ENCODE data around the gene ADAP1.

ADAP1 gene

DNA sequence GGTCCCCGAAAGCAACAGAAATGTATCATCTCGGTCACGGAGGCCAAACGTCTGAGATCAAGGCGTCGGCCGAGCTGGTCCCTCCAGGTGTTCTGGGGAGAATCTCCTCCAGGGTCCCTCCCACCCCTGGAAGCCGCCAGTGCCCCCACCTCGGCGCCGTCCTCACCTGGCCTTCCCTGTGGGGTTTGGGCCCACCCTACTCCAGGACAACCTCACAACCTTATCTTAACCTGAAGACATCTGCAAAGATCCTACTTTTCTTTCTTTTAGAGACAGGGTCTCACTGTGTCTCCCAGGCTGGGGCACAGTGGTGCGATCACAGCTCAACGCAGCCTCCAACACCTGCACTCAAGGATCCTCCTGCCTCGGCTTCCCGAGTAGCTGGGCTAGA is 33.4 kb downstream of the ADAP1 start:
- Histone ChIP-seq H4K8ac (ENCODE audit: low read depth, low read length) (no peak overlapping the region), H3K4me1 (ENCODE audit: control insufficient read depth in 1 of 2, insufficient read depth in 2 of 2, low read length in 2 of 2) (peaks cover 2 to 6% of the 10 kb centered on the region in 2 experiments), H3K4ac (ENCODE audit: low read depth, low read length) (no peak overlapping the region), H3K27ac (ENCODE audit: low read depth, low read length) (no peak overlapping the region), H2AFZ (ENCODE audit: insufficient read depth, low read length, poor library complexity) (no peak overlapping the region), H3K36me3 (ENCODE audit: control insufficient read depth in 1 of 2, insufficient read depth in 2 of 2, low read length in 2 of 2) (no peaks in the 10 kb centered on the region), H2AK5ac (ENCODE audit: low read length) (no peak overlapping the region), H4K12ac (ENCODE audit: low read depth, low read length) (no peak overlapping the region), H3K4me2 (ENCODE audit: low read length) (no peak overlapping the region), H3K79me1 (ENCODE audit: low read length) (no peaks in the 10 kb centered on the region), H3K14ac (ENCODE audit: low read length) (no peak overlapping the region), H3K9me3 (ENCODE audit: insufficient read depth, low read depth, low read length) (no peaks in the 10 kb centered on the region), H3K9ac (ENCODE audit: low read length) (no peak overlapping the region), H2BK5ac (ENCODE audit: low read depth, low read length, poor library complexity) (no peak overlapping the region), H3K79me2 (ENCODE audit: control insufficient read depth, insufficient read depth, low read length, poor library complexity) (no peaks in the 10 kb centered on the region), H4K91ac (ENCODE audit: low read depth, low read length) (no peak overlapping the region), H3K4me3 (ENCODE audit: low read depth, low read length) (no peak overlapping the region), H2BK12ac (ENCODE audit: low read length) (no peak overlapping the region), H2BK120ac (ENCODE audit: insufficient read depth, low read length, poor library complexity) (no peak overlapping the region), H3K18ac (ENCODE audit: low read length) (no peak overlapping the region), H3K23ac (ENCODE audit: low read length) (no peak overlapping the region), H3K27me3 (ENCODE audit: insufficient read depth, low read length) (no peaks in the 10 kb centered on the region)
- WGBS (ENCODE audit: extremely low coverage, insufficient coverage, insufficient read length), result no CpG with 5 or more reads among the region's 15 CpGs
- DNase-seq, result no peak

DNA sequence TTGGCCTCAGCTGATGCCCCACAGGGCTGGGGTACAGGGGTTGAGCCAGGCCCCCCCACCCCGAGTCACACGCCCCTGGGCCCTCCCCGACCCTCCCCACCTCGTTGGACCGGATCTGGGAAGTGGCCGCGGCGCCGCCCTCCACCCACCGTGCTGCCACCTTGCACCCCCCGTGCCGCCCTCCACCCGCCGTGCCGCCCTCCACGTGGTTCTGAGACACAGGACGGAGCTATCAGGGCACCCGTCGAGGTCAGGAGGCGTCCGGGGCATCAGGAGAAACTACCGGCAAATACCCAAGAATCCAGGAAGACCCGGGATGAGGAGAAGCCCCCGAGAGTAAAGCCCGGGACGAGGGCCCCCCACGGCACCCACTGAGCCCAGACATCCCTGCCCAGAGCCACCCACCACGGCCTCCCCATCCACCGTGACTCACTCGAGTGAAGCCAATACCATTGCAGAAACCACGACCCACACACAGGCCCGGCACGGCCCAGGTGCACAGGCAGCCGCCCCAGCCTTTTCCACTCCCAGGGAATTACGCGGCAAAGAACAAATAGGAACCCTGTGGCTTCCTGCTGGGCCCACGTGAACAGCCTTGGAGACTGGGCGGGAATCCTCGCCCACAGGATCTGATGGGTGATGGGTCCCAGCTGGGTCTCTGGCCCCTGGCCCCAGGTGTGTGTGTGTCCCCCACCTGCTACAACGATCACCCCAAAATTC is 34.0 kb downstream of the ADAP1 start:
- H3K18ac ChIP-seq (ENCODE audit: low read length), result no peak overlapping the region
- no peaks in the 10 kb centered on the region for H3K9me3 ChIP-seq (ENCODE audit: insufficient read depth, low read depth, low read length)
- H3K27me3 ChIP-seq (ENCODE audit: insufficient read depth, low read length), result no peaks in the 10 kb centered on the region
- no peak overlapping the region for H4K8ac ChIP-seq (ENCODE audit: low read depth, low read length)
- H3K79me1 ChIP-seq (ENCODE audit: low read length), result no peaks in the 10 kb centered on the region
- no peaks in the 10 kb centered on the region for H3K36me3 ChIP-seq (ENCODE audit: control insufficient read depth in 1 of 2, insufficient read depth in 2 of 2, low read length in 2 of 2)
- no peak overlapping the region for H3K14ac ChIP-seq (ENCODE audit: low read length)
- no peak overlapping the region for H2BK120ac ChIP-seq (ENCODE audit: insufficient read depth, low read length, poor library complexity)
- H3K4ac ChIP-seq (ENCODE audit: low read depth, low read length), result no peak overlapping the region
- H2BK12ac ChIP-seq (ENCODE audit: low read length), result no peak overlapping the region
- peak; percentile 36 to 47 for DNase-seq
- H3K27ac ChIP-seq (ENCODE audit: low read depth, low read length), result no peak overlapping the region
- no peak overlapping the region for H4K12ac ChIP-seq (ENCODE audit: low read depth, low read length)
- no peaks in the 10 kb centered on the region for H3K79me2 ChIP-seq (ENCODE audit: control insufficient read depth, insufficient read depth, low read length, poor library complexity)
- peaks cover 2 to 6% of the 10 kb centered on the region in 2 experiments for H3K4me1 ChIP-seq (ENCODE audit: control insufficient read depth in 1 of 2, insufficient read depth in 2 of 2, low read length in 2 of 2)
- WGBS (ENCODE audit: extremely low coverage, insufficient coverage, insufficient read length), result no CpG with 5 or more reads among the region's 40 CpGs
- no peak overlapping the region for H4K91ac ChIP-seq (ENCODE audit: low read depth, low read length)
- H3K4me2 ChIP-seq (ENCODE audit: low read length), result no peak overlapping the region
- no peak overlapping the region for H2AFZ ChIP-seq (ENCODE audit: insufficient read depth, low read length, poor library complexity)
- H2BK5ac ChIP-seq (ENCODE audit: low read depth, low read length, poor library complexity), result no peak overlapping the region
- no peak overlapping the region for H3K4me3 ChIP-seq (ENCODE audit: low read depth, low read length)
- no peak overlapping the region for H3K23ac ChIP-seq (ENCODE audit: low read length)
- H2AK5ac ChIP-seq (ENCODE audit: low read length), result no peak overlapping the region
- no peak overlapping the region for H3K9ac ChIP-seq (ENCODE audit: low read length)

DNA sequence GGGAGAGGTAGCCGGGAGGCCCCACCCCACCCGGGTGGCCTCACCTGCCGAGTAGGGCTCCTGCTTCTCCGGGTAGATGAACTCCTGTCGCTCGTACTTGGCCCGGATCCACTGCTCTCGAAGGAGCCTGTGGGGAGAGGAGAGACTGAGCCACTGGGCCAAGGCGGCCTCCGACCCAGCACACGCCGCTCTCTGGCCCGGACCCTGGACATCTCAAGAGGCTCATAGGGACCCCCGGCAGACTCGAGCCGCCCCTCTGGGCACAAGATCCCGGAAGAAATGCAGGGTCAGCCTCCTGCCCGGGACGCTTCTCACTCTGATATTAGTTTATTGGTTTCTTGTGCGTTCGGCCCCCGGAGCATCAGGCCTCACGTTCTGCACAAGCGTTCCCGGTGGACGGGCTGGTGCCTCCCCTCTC is 34.5 kb downstream of the ADAP1 start:
- no peaks in the 10 kb centered on the region for H3K79me2 ChIP-seq (ENCODE audit: control insufficient read depth, insufficient read depth, low read length, poor library complexity)
- no peaks in the 10 kb centered on the region for H3K9me3 ChIP-seq (ENCODE audit: insufficient read depth, low read depth, low read length)
- no peak for DNase-seq
- H3K4ac ChIP-seq (ENCODE audit: low read depth, low read length), result no peak overlapping the region
- no peak overlapping the region for H3K18ac ChIP-seq (ENCODE audit: low read length)
- H3K23ac ChIP-seq (ENCODE audit: low read length), result no peak overlapping the region
- no peaks in the 10 kb centered on the region for H3K36me3 ChIP-seq (ENCODE audit: control insufficient read depth in 1 of 2, insufficient read depth in 2 of 2, low read length in 2 of 2)
- WGBS (ENCODE audit: extremely low coverage, insufficient coverage, insufficient read length), result no CpG with 5 or more reads among the region's 26 CpGs
- no peaks in the 10 kb centered on the region for H3K79me1 ChIP-seq (ENCODE audit: low read length)
- no peak overlapping the region for H3K14ac ChIP-seq (ENCODE audit: low read length)
- no peak overlapping the region for H3K4me3 ChIP-seq (ENCODE audit: low read depth, low read length)
- no peak overlapping the region for H2BK12ac ChIP-seq (ENCODE audit: low read length)
- no peak overlapping the region for H2BK5ac ChIP-seq (ENCODE audit: low read depth, low read length, poor library complexity)
- H3K4me2 ChIP-seq (ENCODE audit: low read length), result no peak overlapping the region
- H3K27ac ChIP-seq (ENCODE audit: low read depth, low read length), result no peak overlapping the region
- no peak overlapping the region for H4K12ac ChIP-seq (ENCODE audit: low read depth, low read length)
- H4K91ac ChIP-seq (ENCODE audit: low read depth, low read length), result no peak overlapping the region
- H3K4me1 ChIP-seq (ENCODE audit: control insufficient read depth in 1 of 2, insufficient read depth in 2 of 2, low read length in 2 of 2), result peaks cover 2 to 6% of the 10 kb centered on the region in 2 experiments
- H3K9ac ChIP-seq (ENCODE audit: low read length), result no peak overlapping the region
- no peaks in the 10 kb centered on the region for H3K27me3 ChIP-seq (ENCODE audit: insufficient read depth, low read length)
- H2AK5ac ChIP-seq (ENCODE audit: low read length), result no peak overlapping the region
- H4K8ac ChIP-seq (ENCODE audit: low read depth, low read length), result no peak overlapping the region
- no peak overlapping the region for H2BK120ac ChIP-seq (ENCODE audit: insufficient read depth, low read length, poor library complexity)
- no peak overlapping the region for H2AFZ ChIP-seq (ENCODE audit: insufficient read depth, low read length, poor library complexity)

DNA sequence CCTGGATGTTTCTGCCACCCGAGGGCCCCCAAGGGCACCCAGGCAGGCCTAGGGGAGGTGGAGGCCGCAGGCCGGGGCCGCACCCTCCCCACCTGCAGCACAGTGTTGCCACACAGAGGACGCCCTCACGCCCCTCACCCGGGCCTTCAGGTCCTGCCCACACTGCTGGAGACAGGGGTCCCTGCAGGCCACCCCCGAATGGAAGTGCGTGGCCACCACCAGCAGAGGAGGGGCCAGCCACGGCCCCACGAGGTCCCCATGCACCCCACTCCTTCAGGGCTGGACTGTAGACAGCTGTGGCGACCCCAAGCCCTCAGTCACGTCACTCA is 35.4 kb downstream of the ADAP1 start:
- Histone ChIP-seq H4K91ac (ENCODE audit: low read depth, low read length) (no peak overlapping the region), H3K9me3 (ENCODE audit: insufficient read depth, low read depth, low read length) (no peaks in the 10 kb centered on the region), H3K14ac (ENCODE audit: low read length) (no peak overlapping the region), H3K4ac (ENCODE audit: low read depth, low read length) (no peak overlapping the region), H2AFZ (ENCODE audit: insufficient read depth, low read length, poor library complexity) (no peak overlapping the region), H2AK5ac (ENCODE audit: low read length) (no peak overlapping the region), H3K27ac (ENCODE audit: low read depth, low read length) (no peak overlapping the region), H4K8ac (ENCODE audit: low read depth, low read length) (no peak overlapping the region), H2BK5ac (ENCODE audit: low read depth, low read length, poor library complexity) (no peak overlapping the region), H3K4me3 (ENCODE audit: low read depth, low read length) (no peak overlapping the region), H3K79me1 (ENCODE audit: low read length) (no peaks in the 10 kb centered on the region), H3K36me3 (ENCODE audit: control insufficient read depth in 1 of 2, insufficient read depth in 2 of 2, low read length in 2 of 2) (no peaks in the 10 kb centered on the region), H3K18ac (ENCODE audit: low read length) (no peak overlapping the region), H3K79me2 (ENCODE audit: control insufficient read depth, insufficient read depth, low read length, poor library complexity) (no peaks in the 10 kb centered on the region), H3K4me2 (ENCODE audit: low read length) (no peak overlapping the region), H3K9ac (ENCODE audit: low read length) (no peak overlapping the region), H2BK120ac (ENCODE audit: insufficient read depth, low read length, poor library complexity) (no peak overlapping the region), H3K4me1 (ENCODE audit: control insufficient read depth in 1 of 2, insufficient read depth in 2 of 2, low read length in 2 of 2) (peaks cover 2 to 6% of the 10 kb centered on the region in 2 experiments), H3K23ac (ENCODE audit: low read length) (no peak overlapping the region), H2BK12ac (ENCODE audit: low read length) (no peak overlapping the region), H4K12ac (ENCODE audit: low read depth, low read length) (no peak overlapping the region), H3K27me3 (ENCODE audit: insufficient read depth, low read length) (no peaks in the 10 kb centered on the region)
- DNase-seq, result no peak
- no CpG with 5 or more reads among the region's 13 CpGs for WGBS (ENCODE audit: extremely low coverage, insufficient coverage, insufficient read length)
